Activated CD8-positive, alpha-beta memory T cell treated with anti-CD3 and anti-CD28 coated beads for 1 hour (primary cell): Measurements from ENCODE around the gene BUD31.
"Not testable (repeated sequence)": the region's sequence is repeated elsewhere in the genome, so short reads cannot be mapped to it uniquely, and the experiment has no call there.

Experiments
- DNase-seq, 2 donors: peaks; one replicate each; pipeline ENCODE4 v3.0.0-alpha.2; 2020; ENCODE audit warnings: low read depth in 1 of 2; ENCODE audit errors: extremely low read depth in 1 of 2

The BUD31 gene

DNA sequence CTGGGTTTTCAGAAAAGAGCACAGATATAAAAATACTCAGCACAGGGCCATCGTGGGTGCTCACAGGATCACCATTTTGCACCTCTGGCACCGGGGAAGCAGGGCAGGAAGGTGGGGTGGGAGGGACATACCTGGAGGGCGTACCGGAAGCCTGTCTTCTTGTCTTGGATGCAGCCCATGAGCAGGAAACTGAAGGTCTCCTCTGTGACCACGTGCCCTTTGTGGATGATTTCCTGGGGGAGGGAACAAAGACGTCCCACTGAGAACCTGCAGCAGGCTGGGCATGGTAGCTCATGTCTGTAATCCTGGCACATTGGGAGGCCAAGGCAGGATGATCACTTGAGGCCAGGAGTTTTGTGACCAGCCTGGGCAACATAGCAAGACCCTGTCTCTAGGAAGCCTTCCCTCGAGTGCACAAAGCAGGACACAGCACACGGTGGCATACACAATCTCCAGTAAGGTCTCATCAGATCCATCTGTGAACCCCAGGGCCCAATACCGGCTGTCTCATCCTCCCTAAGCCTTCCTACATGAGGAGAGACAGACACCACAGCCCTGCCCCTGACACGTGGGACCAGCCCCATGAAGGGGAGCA is 20.3 kb downstream of the BUD31 start:
- no peak for DNase-seq

DNA sequence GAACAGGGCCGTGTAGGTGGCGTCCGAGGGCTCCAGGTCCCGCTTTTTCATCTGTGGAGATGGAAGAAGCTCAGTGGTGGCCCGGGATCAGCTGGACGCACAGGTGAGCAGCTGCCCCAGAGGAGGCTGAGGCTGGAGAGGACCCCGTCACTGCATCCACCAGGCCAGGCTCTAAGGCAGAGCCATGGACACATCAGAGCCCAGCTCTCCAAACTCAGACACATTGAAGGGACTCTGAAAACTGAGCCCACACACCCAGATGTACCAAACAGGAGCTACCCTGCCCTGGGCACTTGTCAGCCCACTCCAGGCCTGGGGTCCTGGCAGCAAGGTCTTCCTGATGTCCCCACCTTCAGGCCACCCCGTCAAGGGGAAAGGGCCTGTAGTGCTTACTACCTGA is 21.0 kb downstream of the BUD31 start:
- no peak for DNase-seq

DNA sequence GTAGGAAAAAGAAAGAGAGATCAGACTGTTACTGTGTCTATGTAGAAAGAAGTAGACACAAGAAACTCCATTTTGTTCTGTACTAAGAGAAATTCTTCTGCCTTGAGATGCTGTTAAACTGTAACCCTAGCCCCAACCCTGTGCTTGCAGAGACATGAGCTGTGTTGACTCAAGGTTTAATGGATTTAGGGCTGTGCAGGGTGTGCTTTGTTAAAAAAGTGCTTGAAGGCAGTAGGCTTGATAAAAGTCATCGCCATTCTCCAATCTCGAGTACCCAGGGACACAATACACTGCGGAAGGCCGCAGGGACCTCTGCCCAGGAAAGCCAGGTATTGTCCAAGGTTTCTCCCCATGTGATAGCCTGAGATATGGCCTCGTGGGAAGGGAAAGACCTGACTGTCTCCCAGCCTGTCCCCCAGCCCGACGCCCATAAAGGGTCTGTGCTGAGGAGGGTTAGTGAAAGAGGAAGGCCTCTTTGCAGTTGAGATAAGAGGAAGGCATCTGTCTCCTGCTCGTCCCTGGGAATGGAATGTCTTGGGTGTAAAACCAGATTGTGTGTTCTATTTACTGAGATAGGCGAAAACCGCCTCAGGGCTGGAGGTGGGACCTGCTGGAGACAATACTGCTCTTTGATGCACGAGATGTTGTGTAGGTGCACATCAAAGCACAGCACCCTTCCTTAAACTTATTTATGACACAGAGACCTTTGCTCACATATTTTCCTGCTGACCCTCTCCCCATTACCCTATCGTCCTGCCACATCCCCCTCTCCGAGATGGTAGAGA is 23.2 kb downstream of the BUD31 start:
- DNase-seq = not testable (repeated sequence)

DNA sequence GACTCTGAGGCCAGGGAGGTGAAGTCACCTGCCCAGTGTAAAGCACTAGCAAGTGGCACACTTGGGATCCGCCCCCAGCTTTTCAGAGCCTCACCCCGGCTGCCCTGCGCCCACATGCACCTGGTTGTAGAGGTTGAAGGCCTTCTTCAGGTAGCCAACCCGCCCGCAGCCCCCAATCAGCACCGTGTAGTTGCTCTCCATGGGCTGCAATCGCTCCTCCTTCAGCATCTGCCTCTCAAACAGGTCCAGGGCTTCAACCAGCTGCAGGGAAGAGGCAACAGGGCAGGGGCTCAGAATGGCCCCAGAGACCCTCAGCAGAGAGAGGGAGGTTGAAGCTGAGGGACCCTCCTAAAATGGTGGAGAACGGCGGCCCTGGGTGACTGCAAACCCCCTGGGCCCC is 24.4 kb downstream of the BUD31 start:
- no peak for DNase-seq

DNA sequence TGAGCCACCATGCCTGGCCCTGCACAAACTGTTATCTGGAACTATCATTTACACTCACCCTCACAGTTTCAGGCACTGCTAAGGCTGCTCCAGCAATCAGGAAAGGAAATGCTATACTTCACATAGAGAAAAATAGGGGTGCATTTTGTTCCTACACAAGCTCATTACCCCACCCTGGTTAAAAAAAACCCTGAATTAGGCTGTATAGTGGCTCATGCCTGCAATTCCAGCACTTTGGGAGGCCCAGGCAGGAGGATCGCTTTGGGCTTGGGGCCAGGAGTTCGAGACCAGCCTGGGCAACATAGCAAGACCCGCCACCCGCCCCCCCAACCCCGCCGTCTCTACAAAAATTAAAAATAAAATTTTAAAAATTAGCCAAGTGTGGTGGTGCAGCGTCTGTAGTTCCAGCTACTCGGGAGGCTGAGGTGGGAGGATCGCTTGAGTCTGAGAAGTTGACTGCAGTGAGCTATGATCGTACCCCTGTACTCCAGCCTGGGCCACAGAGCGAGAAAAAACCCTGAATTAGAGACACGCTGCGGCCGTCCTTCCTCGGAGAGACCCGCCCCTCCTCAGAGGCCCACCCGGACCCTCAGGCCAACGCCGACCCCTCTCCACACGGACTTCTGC is 29.3 kb downstream of the BUD31 start:
- DNase-seq = no peak

DNA sequence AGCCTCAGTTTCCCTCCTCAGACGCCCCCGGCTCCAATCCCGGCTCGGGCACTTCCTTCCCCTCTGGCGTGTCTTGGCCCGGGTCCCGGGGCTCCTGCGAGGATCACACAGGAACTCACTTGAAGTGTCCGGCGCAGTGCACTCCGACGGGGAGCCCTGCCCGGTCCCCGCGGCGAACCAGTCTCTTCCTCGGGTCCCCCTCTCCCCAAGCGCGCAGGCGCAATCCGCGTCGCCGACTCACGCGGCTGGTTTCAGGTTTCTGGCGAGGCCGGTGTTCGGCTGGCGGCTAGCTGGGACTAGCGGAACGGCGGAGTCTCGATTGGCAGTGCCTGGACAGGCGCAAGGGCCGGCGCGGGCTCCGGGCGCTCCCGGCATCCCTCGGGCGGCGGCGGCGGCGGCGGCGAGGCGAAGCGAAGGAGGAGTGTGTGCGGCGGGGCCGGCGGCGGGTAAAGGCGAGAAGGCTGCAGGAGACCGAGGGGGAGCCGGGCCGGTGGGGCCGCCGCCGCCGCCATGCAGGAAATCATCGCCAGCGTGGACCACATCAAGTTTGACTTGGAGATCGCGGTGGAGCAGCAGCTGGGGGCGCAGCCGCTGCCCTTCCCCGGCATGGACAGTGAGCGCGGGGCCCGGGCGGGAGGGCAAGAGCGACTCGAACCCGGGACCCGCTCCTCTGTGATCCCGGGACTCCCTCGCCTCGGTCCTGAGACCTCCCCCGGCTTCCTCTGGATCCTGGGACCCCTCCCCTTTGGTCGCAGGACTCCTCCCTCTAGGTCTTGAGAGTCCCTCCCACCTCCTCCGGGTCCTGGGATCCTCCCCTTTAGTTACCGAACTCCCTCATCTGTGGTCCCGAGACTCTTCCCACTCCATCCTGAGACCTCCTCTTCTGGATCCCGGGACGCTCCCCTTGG is 30.1 kb downstream of the BUD31 start, which contains the start of the genes CPSF4 and PTCD1:
Gene CPSF4, plus strand, starts transcription at position 371 of the 908 bp plus-strand sequence. Its CDS starts 140 bp downstream, at position 511.
Gene PTCD1, minus strand, starts transcription at position 226 of the 908 bp plus-strand sequence. CDS start 3,556 bp downstream, outside the sequence.
- peak; percentile 66 to 79 for DNase-seq

DNA sequence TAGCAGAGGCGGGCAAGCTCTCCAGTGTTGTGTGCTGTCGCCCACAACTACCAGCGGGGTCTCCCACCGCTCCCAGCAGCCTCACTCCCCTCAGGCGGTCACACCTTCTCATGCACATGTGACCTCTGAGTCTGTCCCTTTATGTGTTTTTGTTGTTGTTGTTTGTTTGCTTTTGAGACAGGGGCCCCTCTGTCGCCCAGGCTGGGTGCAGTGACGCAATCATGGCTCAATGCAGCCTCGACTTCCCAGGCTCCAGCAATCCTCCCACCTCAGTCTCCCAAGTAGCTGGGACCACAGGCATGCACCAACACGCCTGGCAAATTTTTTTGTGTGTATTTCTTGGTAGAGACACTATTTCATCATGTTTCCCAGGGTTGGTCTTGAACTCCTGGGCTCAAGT is 31.4 kb downstream of the BUD31 start:
- no peak for DNase-seq

DNA sequence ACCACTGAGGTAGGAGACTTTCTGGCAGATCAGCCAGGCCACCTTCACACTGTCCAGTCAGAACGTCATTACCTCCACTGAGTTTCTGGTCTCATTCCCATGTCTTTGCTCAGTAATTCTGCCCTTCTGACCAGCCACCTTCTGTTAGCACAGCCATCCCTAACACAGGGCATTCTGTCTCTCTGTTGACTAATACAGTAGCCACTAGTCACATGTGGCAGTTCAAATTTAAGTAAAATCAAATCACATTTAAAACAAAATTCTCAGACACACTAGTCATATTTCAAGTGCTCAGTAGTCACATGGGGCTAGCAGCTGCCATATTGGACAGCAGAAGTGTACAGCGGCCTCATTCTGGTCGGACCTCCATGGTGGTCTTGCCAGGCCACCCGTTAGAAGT is 37.3 kb downstream of the BUD31 start:
- DNase-seq = no peak

DNA sequence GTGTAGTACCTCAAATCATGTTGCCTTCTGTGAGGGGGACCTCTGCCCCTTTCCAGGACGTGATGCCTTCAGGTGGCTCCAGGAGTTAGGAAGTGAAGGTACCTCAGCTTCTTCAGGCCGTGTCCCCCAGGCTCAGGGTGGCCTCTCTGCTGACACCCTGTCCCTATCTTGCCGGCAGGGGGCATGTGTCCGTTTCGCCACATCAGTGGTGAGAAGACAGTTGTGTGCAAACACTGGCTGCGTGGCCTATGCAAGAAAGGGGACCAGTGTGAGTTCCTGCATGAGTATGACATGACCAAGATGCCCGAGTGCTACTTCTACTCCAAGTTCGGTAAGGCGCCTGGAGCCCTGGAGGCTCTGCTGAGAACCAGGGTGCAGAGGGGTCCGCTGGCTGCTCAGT is 39.2 kb downstream of the BUD31 start:
- DNase-seq = no peak

DNA sequence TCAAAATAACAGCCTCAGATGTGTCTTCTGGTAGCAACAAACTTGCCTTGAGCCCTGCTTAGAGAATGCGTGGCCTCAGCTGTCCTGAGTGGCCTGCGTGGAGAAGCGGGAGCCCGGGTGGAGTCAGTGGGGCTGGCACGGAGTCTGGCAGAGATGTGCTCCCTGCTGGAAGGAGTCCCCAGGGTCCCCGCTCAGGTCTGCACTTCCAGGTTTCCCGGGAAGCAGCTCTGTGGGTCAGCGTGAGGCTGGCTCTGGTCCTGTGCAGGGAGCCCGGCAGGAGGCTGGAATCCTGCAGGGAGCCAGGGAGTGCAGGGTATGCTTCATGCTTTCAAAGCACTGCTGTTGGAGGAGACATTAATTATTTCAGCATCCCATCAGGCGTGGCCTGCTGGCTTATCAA is 40.1 kb downstream of the BUD31 start:
- no peak for DNase-seq

DNA sequence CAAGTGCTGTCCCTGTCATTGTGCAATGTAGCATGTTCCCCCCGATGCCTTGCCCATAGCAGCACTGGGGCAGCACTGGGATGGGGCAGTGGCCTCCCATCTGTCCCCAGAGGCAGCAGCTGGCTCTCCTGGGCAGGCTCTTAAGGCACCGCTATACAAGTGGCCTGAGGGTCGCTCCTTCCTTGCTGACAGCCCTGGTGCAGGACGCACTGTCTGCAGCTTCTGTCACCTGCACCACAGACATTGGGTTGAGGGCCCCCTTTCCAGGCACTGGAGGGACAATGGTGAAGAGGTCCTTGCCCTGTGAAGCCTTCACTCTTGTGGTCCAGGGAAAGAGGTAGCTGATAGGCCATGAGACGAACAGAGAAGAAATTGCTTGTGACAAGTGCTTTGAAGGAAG is 40.6 kb downstream of the BUD31 start:
- DNase-seq = no peak

DNA sequence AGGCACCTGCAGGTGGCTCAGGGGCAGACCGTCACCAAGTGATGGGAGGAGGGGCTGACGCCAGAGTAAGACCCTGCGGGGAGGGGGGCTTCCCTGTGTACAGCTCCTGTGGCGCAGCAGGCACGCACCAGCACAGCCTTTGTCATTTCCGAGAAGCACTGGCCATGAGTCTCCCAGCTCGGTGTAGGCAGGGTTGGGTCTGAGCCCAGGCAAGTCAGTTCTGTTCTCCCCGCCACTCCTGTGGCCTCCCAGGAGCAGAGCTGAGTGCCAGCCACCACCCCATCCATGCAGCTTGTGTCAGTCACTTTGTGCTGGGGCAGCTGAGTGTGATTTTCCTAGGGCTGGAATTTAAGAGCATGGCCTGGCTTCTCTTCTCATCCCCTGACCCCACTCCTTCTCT is 43.2 kb downstream of the BUD31 start:
- no peak for DNase-seq

DNA sequence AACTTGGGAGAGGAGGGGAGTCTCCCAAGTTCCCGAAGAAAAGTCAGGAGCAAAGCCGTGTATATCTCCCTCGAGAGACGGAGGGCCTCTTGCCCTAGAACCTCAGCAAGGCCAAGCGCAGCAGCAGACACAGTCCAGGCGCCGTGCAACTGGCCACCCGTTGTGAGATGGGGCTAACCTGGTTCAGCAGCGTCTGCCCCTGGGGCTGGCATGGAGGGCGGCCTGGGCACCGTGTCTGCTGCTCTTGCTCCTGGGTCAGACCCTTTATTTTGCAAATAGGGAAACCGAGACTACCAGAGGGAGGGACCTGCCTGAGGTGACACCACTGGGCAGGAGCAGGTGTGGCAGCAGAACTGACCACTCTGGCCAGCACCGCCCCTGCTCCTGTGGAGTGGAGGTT is 43.8 kb downstream of the BUD31 start:
- no peak for DNase-seq

DNA sequence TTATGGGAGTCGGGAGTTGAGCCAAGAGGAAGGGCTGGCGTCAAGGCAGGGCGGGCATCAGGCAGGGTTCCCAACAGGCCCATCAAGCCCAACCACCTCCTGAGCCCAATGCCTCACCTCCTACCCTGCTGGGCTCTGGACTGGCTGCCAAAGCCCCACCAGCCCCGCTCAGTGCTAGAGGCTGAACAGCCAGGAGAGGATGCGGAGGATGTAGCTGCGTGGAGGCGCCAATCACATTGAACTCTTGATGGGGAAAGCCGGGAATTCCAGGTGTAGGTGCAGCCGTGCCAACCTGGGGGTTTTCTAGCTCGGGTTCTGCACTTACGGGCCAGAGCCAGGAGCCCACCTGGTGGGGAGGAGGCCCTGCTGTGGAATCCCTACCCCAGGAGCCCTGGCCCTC is 44.3 kb downstream of the BUD31 start:
- DNase-seq = no peak

DNA sequence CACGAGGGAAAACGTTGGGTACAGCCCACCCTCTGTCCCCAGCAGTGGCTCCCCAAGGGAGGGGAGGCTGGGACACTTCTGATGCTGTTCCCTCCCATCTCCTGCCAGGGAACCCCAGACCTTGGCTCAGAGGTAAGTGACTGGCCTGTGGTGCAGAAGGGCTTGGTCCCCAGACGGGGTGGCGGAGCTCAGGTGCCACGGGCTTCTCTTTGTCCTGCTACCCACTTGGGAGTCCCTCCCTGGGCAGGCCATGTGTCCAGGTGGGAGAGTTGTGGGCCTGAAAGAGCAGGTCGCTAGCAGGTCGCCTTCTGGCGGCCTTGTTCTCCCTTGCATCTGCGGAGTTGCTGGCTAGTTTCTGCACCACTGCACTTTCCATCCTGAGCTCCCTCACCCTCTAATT is 47.1 kb downstream of the BUD31 start:
- DNase-seq = no peak

DNA sequence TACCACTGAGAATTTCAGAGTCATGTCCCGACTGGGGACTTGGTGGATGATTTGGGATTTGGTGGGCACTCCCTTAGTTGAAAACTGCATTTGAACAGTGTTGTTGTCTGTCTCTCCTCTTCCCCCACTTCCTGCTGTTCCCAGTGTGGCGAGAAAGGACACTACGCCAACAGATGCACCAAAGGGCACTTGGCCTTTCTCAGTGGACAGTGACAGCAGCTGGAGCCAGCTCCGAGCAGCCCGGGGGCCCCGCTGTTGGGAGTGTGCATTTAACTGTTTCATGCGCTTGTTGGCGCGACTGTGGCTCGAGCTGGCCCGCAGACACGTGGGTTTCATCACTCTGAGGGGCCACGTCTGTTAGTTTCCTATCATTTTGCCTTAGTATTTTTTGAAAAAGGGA is 47.5 kb downstream of the BUD31 start:
- DNase-seq = no peak

DNA sequence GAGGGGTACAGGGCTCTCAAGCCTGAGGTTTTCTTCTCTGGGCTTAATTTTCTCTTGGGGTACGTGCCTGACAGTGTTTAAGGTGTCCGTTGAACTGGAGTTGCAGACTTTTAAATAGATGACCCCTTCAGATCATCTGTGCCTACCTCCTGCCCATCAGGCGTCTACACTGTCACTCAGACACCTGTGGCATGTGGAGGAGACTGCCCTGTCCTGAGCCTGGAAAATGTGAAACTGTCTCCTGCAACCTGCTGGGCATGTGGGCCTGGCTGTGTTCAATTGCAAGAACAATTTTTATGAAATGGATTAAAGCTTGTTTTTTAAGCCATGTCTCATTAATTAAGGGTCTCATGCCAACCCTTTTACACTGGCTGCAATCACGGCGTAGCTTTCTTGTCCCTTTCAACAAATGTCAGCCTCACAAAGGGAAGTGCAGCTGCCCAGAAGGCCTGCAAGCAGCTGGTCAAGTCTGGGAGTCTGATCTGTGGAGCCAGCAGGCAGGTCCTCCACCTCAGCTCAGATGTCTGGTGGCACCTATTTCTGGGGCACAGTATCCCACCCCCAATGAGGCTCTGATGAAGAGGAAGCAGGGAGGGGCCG is 48.4 kb downstream of the BUD31 start:
- no peak for DNase-seq

DNA sequence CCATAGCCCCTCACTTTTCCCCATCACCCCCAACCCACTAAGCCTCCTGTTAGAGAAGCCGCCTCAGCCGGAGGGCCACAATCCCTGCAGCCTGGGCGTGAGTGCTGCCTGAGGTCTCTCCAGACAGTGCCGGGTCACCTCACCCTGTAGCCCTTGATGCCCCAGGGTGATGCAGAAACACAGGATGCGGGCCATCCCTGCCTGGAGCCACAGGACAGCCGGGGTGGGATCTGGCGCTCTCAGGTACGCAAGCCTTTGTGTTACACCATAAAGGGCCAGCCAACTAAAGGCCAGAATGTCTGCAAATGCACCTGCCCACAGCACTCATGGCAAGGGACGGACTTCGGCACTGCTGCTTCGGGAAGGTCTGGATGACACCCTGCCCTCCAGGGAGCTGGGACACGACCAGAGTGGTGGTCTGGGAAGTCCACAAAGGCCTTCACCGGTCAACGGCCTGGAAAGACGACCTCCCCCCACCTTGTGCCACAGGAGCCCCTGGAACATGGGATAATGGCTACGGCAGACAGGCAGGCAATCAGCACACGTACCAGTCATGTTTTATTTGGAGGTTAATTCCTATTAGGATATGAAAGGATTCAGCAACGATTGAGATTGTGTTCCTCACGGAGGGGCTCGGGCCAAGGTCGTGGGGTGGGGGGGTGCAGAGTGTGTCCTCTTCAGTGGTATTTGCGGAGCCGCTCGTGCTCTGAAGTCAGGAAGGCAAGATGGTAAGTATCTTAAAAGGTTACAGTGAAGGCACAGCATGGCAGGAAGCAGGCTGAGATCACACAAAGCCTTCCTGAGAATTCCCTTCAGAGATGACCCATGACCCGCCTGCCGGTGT is 49.1 kb downstream of the BUD31 start:
- DNase-seq = no peak

DNA sequence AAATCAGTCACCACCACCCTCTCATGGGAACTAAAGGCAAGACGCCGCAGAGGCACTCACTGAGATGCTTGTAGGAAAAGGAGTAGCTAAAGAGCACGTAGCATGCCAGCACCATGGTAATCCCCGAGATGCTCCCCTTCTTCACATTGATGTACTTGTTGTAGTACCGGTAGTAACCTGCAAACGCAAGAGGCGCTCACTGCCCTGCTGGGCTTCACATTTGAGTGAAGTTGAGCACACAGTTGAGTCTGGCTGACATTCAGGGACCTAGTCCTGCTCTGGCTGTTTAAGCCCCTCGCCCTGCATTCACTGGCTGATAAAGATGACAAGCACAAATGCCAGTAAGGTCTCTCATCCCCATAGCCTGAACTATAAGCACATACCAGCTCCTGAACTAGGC is 50.3 kb downstream of the BUD31 start:
- no peak for DNase-seq

DNA sequence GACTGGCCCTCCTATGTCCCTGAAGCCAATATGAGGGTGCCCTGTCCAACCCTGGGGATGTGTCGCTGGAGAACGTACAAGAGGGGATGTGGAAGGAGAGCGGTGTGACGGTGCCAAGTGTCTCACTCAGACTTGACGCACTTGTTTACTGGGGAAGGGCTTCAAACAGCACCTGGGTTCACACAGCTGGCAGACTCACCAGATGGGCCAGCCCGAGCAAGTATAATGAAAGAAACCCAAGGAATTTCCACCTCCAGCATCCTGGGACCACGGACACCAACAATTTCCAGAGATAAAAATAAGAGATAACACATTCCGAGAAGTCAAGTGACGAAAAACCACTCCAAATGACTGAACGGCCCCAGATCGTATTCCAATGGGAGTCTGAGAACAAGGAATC is 51.9 kb downstream of the BUD31 start:
- no peak for DNase-seq
